H1 (cell line): ENCODE data around the gene GNAQ. TPM values are rescaled to one million over a fixed set of nuclear protein-coding genes. Genes with fewer than 3 reads are reported as not detected.
A peak's percentile ranks its signal among the peaks of the same experiment; 100 is the strongest.

ENCODE experiments used
- CTCF ChIA-PET: fragments of 300-600 bp; sonication (Branson Sonifier 250); formaldehyde crosslinking; loops from one replicate; lab custom pipeline; 2021; ENCODE audit not compliant: partially characterized antibody; lab: Charles Lee
- POLR2A ChIA-PET: fragments of 300-600 bp; sonication (Branson Sonifier 250); formaldehyde crosslinking; loops from one replicate; lab custom pipeline; 2021; ENCODE audit warnings: inconsistent platforms; ENCODE audit not compliant: partially characterized antibody; lab: Charles Lee
- DNase-seq, 2 experiments: peaks; one replicate each; pipeline versions ENCODE4 v3.0.0 to v3.0.0-alpha.2; 2010 to 2022; ENCODE audit warnings: low spot score in 2 of 2, low read depth in 1 of 2, mixed read lengths in 1 of 2
- FAIRE-seq: peaks from 2 replicates; lab custom pipeline; 2011; peaks lifted over from hg19 to GRCh38; lab: Jason Lieb, UNC
- H2AFZ ChIP-seq: 2 replicates; pipeline ENCODE4 v1.8.1; 2012; ENCODE audit warnings: low read length, inconsistent platforms
- H2AK5ac ChIP-seq: 2 replicates; pipeline ENCODE4 v1.6.1; 2013; ENCODE audit warnings: low read depth, low read length
- H2BK120ac ChIP-seq: replicated peaks from 2 replicates; pipeline ENCODE3; 2013; ENCODE audit warnings: low read depth, low read length, inconsistent platforms
- H2BK12ac ChIP-seq: 2 replicates; pipeline ENCODE4 v1.6.1; 2013; ENCODE audit warnings: low read depth, low read length
- H2BK15ac ChIP-seq: 2 replicates; pipeline ENCODE4 v1.6.1; 2013; ENCODE audit warnings: low read length
- H2BK20ac ChIP-seq: 2 replicates; pipeline ENCODE4 v1.6.1; 2013; ENCODE audit warnings: low read length
- H2BK5ac ChIP-seq: 2 replicates; pipeline ENCODE4 v1.6.1; 2013; ENCODE audit warnings: low read depth, low read length
- H3K14ac ChIP-seq: 2 replicates; pipeline ENCODE4 v1.6.1; 2013; ENCODE audit warnings: inconsistent platforms; ENCODE audit not compliant: insufficient read length
- H3K18ac ChIP-seq: 2 replicates; pipeline ENCODE4 v1.6.1; 2013; ENCODE audit warnings: low read length; ENCODE audit errors: extremely low read depth
- H3K23ac ChIP-seq: 2 replicates; pipeline ENCODE4 v1.6.1; 2013; ENCODE audit warnings: inconsistent platforms; ENCODE audit not compliant: insufficient read length
- H3K23me2 ChIP-seq: 2 replicates; pipeline ENCODE4 v1.6.1; 2013; ENCODE audit warnings: low read depth, low read length
- H3K27ac ChIP-seq: 2 replicates; pipeline ENCODE4 v1.6.1; 2011; ENCODE audit warnings: low read depth, low read length, inconsistent platforms
- H3K27me3 ChIP-seq, 4 experiments: replicated peaks in 1 of 4; 1 replicate in 1 of 4; 2 replicates in 3 of 4; pipeline versions ENCODE4 v1.6.1 to v1.8.1; 2011 to 2013; ENCODE audit warnings: low read length in 3 of 4, mild to moderate bottlenecking in 3 of 4, inconsistent platforms in 2 of 4, mixed read lengths in 2 of 4, moderate library complexity in 1 of 4; ENCODE audit not compliant: control insufficient read depth in 3 of 4, insufficient read depth in 3 of 4; ENCODE audit errors: extremely low read depth in 1 of 4
- H3K36me3 ChIP-seq, 4 experiments: 2 replicates each; pipeline versions ENCODE4 v1.6.1 to v1.8.1; 2011 to 2013; ENCODE audit warnings: mild to moderate bottlenecking in 4 of 4, low read length in 3 of 4, moderate library complexity in 2 of 4, control low read depth in 1 of 4, inconsistent platforms in 1 of 4; ENCODE audit not compliant: insufficient read depth in 4 of 4, control insufficient read depth in 2 of 4
- H3K4ac ChIP-seq: replicated peaks from 2 replicates; pipeline ENCODE3; 2013; ENCODE audit warnings: low read length, low read depth, mixed read lengths, inconsistent platforms; ENCODE audit not compliant: insufficient read length
- H3K4me1 ChIP-seq, 4 experiments: replicated peaks in 1 of 4; 1 replicate in 1 of 4; 2 replicates in 3 of 4; pipeline versions ENCODE4 v1.6.1 to v1.8.1; 2011 to 2013; ENCODE audit warnings: low read length in 3 of 4, inconsistent platforms in 2 of 4, mixed read lengths in 1 of 4; ENCODE audit not compliant: insufficient read depth in 4 of 4, control insufficient read depth in 3 of 4
- H3K4me2 ChIP-seq, 2 experiments: 2 replicates each; pipeline versions ENCODE4 v1.6.1 to v1.8.1; 2011 to 2013; ENCODE audit warnings: low read depth in 2 of 2, low read length in 2 of 2, control low read depth in 1 of 2, inconsistent platforms in 1 of 2, mild to moderate bottlenecking in 1 of 2; ENCODE audit not compliant: insufficient read depth in 1 of 2
- H3K4me3 ChIP-seq, 4 experiments: fragments of 200-600, 300-600 bp in 1 of 4; sonication (generic), shearing (Covaris generic), sonication (Bioruptor Twin) in 1 of 4; 2 replicates each; pipeline versions ENCODE4 v1.5.1 to v1.8.1; 2011 to 2016; ENCODE audit warnings: low read length in 4 of 4, low read depth in 3 of 4, control low read depth in 2 of 4, inconsistent platforms in 2 of 4, mild to moderate bottlenecking in 2 of 4, mixed read lengths in 1 of 4, moderate library complexity in 1 of 4; ENCODE audit not compliant: insufficient read depth in 2 of 4; ENCODE audit errors: extremely low read depth in 1 of 4
- H3K56ac ChIP-seq: replicated peaks from 2 replicates; pipeline ENCODE3; 2013; ENCODE audit warnings: low read depth, mild to moderate bottlenecking, mixed read lengths, low read length, inconsistent platforms; ENCODE audit not compliant: insufficient read length
- H3K79me1 ChIP-seq: 2 replicates; pipeline ENCODE4 v1.6.1; 2013; ENCODE audit warnings: low read depth, low read length, control low read depth
- H3K79me2 ChIP-seq, 2 experiments: 2 replicates each; pipeline versions ENCODE4 v1.6.1 to v1.8.1; 2012 to 2013; ENCODE audit warnings: low read length in 2 of 2, mild to moderate bottlenecking in 2 of 2, inconsistent platforms in 1 of 2; ENCODE audit not compliant: insufficient read depth in 2 of 2, control insufficient read depth in 1 of 2
- H3K9ac ChIP-seq, 4 experiments: replicated peaks in 1 of 4; 1 replicate in 1 of 4; 2 replicates in 3 of 4; pipeline versions ENCODE4 v1.6.1 to v1.8.1; 2011 to 2013; ENCODE audit warnings: low read depth in 3 of 4, low read length in 3 of 4, control low read depth in 2 of 4, mild to moderate bottlenecking in 2 of 4, moderate library complexity in 2 of 4, inconsistent platforms in 1 of 4; ENCODE audit errors: extremely low read depth in 1 of 4
- H3K9me3 ChIP-seq, 2 experiments: 2 replicates each; pipeline versions ENCODE4 v1.6.1 to v1.8.1; 2012 to 2013; ENCODE audit warnings: mild to moderate bottlenecking in 2 of 2, moderate library complexity in 2 of 2, control low read depth in 1 of 2, inconsistent platforms in 1 of 2, low read depth in 1 of 2, low read length in 1 of 2, mixed read lengths in 1 of 2; ENCODE audit not compliant: insufficient read depth in 2 of 2
- H4K20me1 ChIP-seq, 2 experiments: replicated peaks in 1 of 2; 2 replicates each; pipeline versions ENCODE3 to v1.8.1; 2011 to 2013; ENCODE audit warnings: inconsistent platforms in 2 of 2, low read length in 2 of 2, mild to moderate bottlenecking in 1 of 2; ENCODE audit not compliant: insufficient read depth in 2 of 2, control insufficient read depth in 1 of 2
- H4K5ac ChIP-seq: 2 replicates; pipeline ENCODE4 v1.6.1; 2013; ENCODE audit warnings: low read length, low read depth, mixed read lengths, inconsistent platforms; ENCODE audit not compliant: insufficient read length
- H4K8ac ChIP-seq: 2 replicates; pipeline ENCODE4 v1.8.0; 2013; ENCODE audit warnings: mild to moderate bottlenecking, moderate library complexity, low read length, inconsistent platforms; ENCODE audit not compliant: insufficient read depth; ENCODE audit errors: extremely low read depth
- H4K91ac ChIP-seq: replicated peaks from 2 replicates; pipeline ENCODE3; 2013; ENCODE audit warnings: low read length, mixed read lengths, inconsistent platforms; ENCODE audit not compliant: insufficient read length
- MAX ChIP-seq: IDR thresholded peaks from 2 replicates; pipeline ENCODE4 v1.6.1; 2012; ENCODE audit warnings: inconsistent platforms
- RXRA ChIP-seq: IDR thresholded peaks from 2 replicates; pipeline ENCODE4 v1.6.1; 2011; ENCODE audit warnings: low read depth, mild to moderate bottlenecking, low read length, moderate library complexity; ENCODE audit not compliant: insufficient read depth
- WGBS, 2 experiments: shearing (Covaris generic) in 1 of 2; methylation state at CpG; one replicate each; pipeline versions ENCODE4 v1.1.6 to v1.1.7; 2013 to 2015; ENCODE audit warnings: low lambda C conversion rate in 2 of 2, mixed read lengths in 2 of 2, inconsistent platforms in 1 of 2, low coverage in 1 of 2, missing lambda C conversion rate in 1 of 2; ENCODE audit not compliant: insufficient replicate concordance in 2 of 2, insufficient coverage in 1 of 2, insufficient read length in 1 of 2; ENCODE audit errors: extremely low coverage in 1 of 2, missing lambda C conversion rate in 1 of 2; 5-methylcytosine and 5-hydroxymethylcytosine counted together
- polyA plus RNA-seq, 7 experiments: library from polyadenylated mRNA; depleted of rRNA in 3 of 7; stranded (reverse) in 5 of 7; unstranded in 2 of 7; fragments of >200 nt in 5 of 7; fragments of 200-250 nt in 2 of 7; gene quantifications; 1 replicate in 5 of 7; 2 replicates in 1 of 7; 4 replicates in 1 of 7; pipeline versions ENCODE4 v1.2.1 to v1.2.3, GENCODE V29; 2011 to 2013; ENCODE audit warnings: missing spikeins in 2 of 7, mixed read lengths in 2 of 7
- total RNA-seq: library from RNA; stranded (reverse); fragmentation: NEBNext Ultra II Directional; extraction: Animal tissue kit (Norgen Biotek cat#: 25700); gene quantifications from 2 replicates; pipeline ENCODE4 v1.2.1, GENCODE V29; 2021

The GNAQ gene
- total and polyA plus RNA-seq, 2 of the 8 experiments (the other 6 are each of a cell fraction or from before 2014, with no cell fraction given) = 22.8 to 63.8 TPM

- no peak for TF ChIP-seq RXRA
- 0 out of 2 replicates have a peak, but pooled peaks have one; percentile 19 for TF ChIP-seq MAX
- H2BK12ac ChIP-seq = no peak overlapping the region
- H2BK20ac ChIP-seq = no peak overlapping the region
- no peaks in the 10 kb centered on the region for H3K9me3 ChIP-seq
- H4K8ac ChIP-seq = no peak overlapping the region
- H2AK5ac ChIP-seq = no peak overlapping the region
- H4K5ac ChIP-seq = no peak overlapping the region
- H2BK120ac ChIP-seq = no peak overlapping the region
- no peak overlapping the region for H3K9ac ChIP-seq
- no peaks in the 10 kb centered on the region for H3K23me2 ChIP-seq
- H3K18ac ChIP-seq = no peak overlapping the region
- peaks cover 0 to 2% of the 10 kb centered on the region in 2 experiments for H4K20me1 ChIP-seq
- WGBS, 2 experiments = 76% methylated on average over 4 of the region's 4 CpGs; no CpG with 5 or more reads in 1 of the 2 experiments
- POLR2A ChIA-PET = no interaction called here
- H2BK15ac ChIP-seq = no peak overlapping the region
- H3K79me2 ChIP-seq = peaks cover 0 to 7% of the 10 kb centered on the region in 2 experiments; a peak in 1 of 4 replicates
- DNase-seq = no peak
- CTCF ChIA-PET = interaction anchor here (0.8 kb wide), 1 partner anchor 102 kb away, joined by 3 read pairs; no protein-coding TSS in a partner anchor
- no peaks in the 10 kb centered on the region for H3K27me3 ChIP-seq
- H4K91ac ChIP-seq = no peak overlapping the region
- H3K4me1 ChIP-seq = no peaks in the 10 kb centered on the region
- H3K36me3 ChIP-seq = no peaks in the 10 kb centered on the region
- H2AFZ ChIP-seq = no peak overlapping the region
- no peak overlapping the region for H3K27ac ChIP-seq
- H3K14ac ChIP-seq = no peak overlapping the region
- H3K56ac ChIP-seq = no peak overlapping the region
- no peak overlapping the region for H3K23ac ChIP-seq
- no peak for FAIRE-seq
- no peak overlapping the region for H3K4ac ChIP-seq
- no peaks in the 10 kb centered on the region; the same call in 1 of the 2 replicates for H3K79me1 ChIP-seq
- H3K4me3 ChIP-seq = no peak overlapping the region
- no peak overlapping the region for H2BK5ac ChIP-seq
- H3K4me2 ChIP-seq = no peak overlapping the region
These were observed 188.3 kb downstream of the GNAQ start for GRCh38 chr9:77843076-77843870.
